Spleen (tissue), 11 donors: ENCODE data around the gene PLXNB2. TPM values are rescaled to one million over a fixed set of nuclear protein-coding genes. Genes with fewer than 3 reads are reported as not detected.

Experiments
- DNase-seq: peaks from one replicate; pipeline ENCODE4 v3.0.0-alpha.2; 2020
- H3K27ac ChIP-seq, 8 donors: fragments of 200-600 bp; sonication (generic) in 7 of 8; 1 replicate in 4 of 8; 2 replicates in 4 of 8; pipeline versions ENCODE4 v1.5.0 to v1.8.0; 2016 to 2021; ENCODE audit warnings: inconsistent platforms in 4 of 8, mild to moderate bottlenecking in 4 of 8, moderate library complexity in 1 of 8
- H3K27me3 ChIP-seq, 7 donors: fragments of 200-600 bp; sonication (generic) in 6 of 7; replicated peaks in 1 of 7; 1 replicate in 4 of 7; 2 replicates in 3 of 7; pipeline versions ENCODE4 v1.5.0 to v1.8.0; 2016 to 2021; ENCODE audit warnings: inconsistent platforms in 3 of 7, mild to moderate bottlenecking in 1 of 7
- H3K36me3 ChIP-seq, 6 donors: fragments of 200-600 bp; sonication (generic) in 5 of 6; 1 replicate in 4 of 6; 2 replicates in 2 of 6; pipeline versions ENCODE4 v1.5.0 to v1.8.0; 2016 to 2021; ENCODE audit warnings: inconsistent platforms in 2 of 6
- H3K4me1 ChIP-seq, 6 donors: fragments of 200-600 bp; sonication (generic) in 5 of 6; 1 replicate in 3 of 6; 2 replicates in 3 of 6; pipeline versions ENCODE4 v1.5.0 to v1.8.0; 2016 to 2021; ENCODE audit warnings: inconsistent platforms in 3 of 6
- H3K4me3 ChIP-seq, 8 donors: fragments of 200-600 bp; sonication (generic) in 7 of 8; 1 replicate in 4 of 8; 2 replicates in 4 of 8; pipeline versions ENCODE4 v1.5.0 to v1.8.0; 2016 to 2021; ENCODE audit warnings: inconsistent platforms in 4 of 8, mild to moderate bottlenecking in 4 of 8, moderate library complexity in 2 of 8
- H3K9me3 ChIP-seq, 8 donors: fragments of 200-600 bp; sonication (generic) in 7 of 8; 1 replicate in 4 of 8; 2 replicates in 4 of 8; pipeline versions ENCODE4 v1.5.0 to v1.8.0; 2016 to 2021; ENCODE audit warnings: inconsistent platforms in 4 of 8
- CTCF ChIP-seq, 11 experiments: fragments of 200-600 bp in 7 of 11; fragments of 450-650 bp in 4 of 11; sonication (generic) in 4 of 11; IDR thresholded peaks in 8 of 11; conservative IDR thresholded peaks in 3 of 11; 1 replicate in 7 of 11; 2 replicates in 4 of 11; pipeline versions ENCODE4 v1.4.0 to v1.8.0; 2016 to 2021; ENCODE audit warnings: antibody characterized with exemption in 11 of 11, inconsistent platforms in 4 of 11, mild to moderate bottlenecking in 1 of 11
- POLR2A ChIP-seq, 3 donors: fragments of 450-650 bp; IDR thresholded peaks; one replicate each; pipeline ENCODE4 v1.5.1; 2017; ENCODE audit warnings: antibody characterized with exemption in 3 of 3, mild to moderate bottlenecking in 1 of 3
- POLR2AphosphoS5 ChIP-seq, 3 donors: sonication (generic); formaldehyde crosslinking; IDR thresholded peaks; one replicate each; pipeline ENCODE4 v1.5.1; 2017; ENCODE audit warnings: antibody characterized with exemption in 3 of 3
- WGBS, 5 donors: extraction: QIAGEN DNeasy Blood & Tissue Kit in 3 of 5; methylation state at CpG; one replicate each; pipeline versions ENCODE4 v1.1.5 to v1.1.7; 2013 to 2018; 5-methylcytosine and 5-hydroxymethylcytosine counted together
- intact Hi-C: fragments of 100-400 bp; cut with DNase I; formaldehyde crosslinking; loops from one replicate; pipeline ENCODE4 v1.15.0; 2023; ENCODE audit warnings: low total_unique reads
- polyA plus RNA-seq, 3 donors: library from polyadenylated mRNA; stranded (reverse); fragments of 200-250 nt; gene quantifications; one replicate each; pipeline ENCODE4 v1.2.1, GENCODE V29; 2013
- total RNA-seq, 7 donors: library from RNA; depleted of rRNA in 3 of 7; stranded (reverse); fragments of >200 nt in 3 of 7; fragmentation: NEBNext Ultra II Directional in 4 of 7; extraction: Animal tissue kit (Norgen Biotek cat#: 25700) in 4 of 7; gene quantifications; one replicate each; pipeline versions ENCODE4 v1.1.0 to v1.2.1, GENCODE V29; 2016 to 2021
- donor health status: healthy with polysubstance abuse.
- donor health status: DM: no; HTN: no; CAD: no; lungs with moderate emphysema.
- donor health status: DM: no; HTN: no; CAD: no.
- donor health status: Bipolar disorder and iron deficiency.
- donor health status: healthy.
- donor health status: DM: no; HTN: no; CAD: no.
- donor health status: DM: yes; HTN: yes; CAD: no.

Gene PLXNB2
- total and polyA plus RNA-seq, 10 donors, result 41.9 to 382 (median 242) TPM

GRCh38 chr22:50296658-50297490 is 10.6 kb downstream of the PLXNB2 start:
- peaks cover 0 to 69% (median 14%) of the 10 kb centered on the region in 7 donors for H3K27me3 ChIP-seq
- no peaks in the 10 kb centered on the region for H3K9me3 ChIP-seq
- no peak for DNase-seq
- TF ChIP-seq POLR2A (IDR thresholded peaks at IDR 0.05) (no peak), CTCF (IDR thresholded peaks at IDR 0.05 in 8 of 11, conservative IDR thresholded peaks at IDR 0.05 in 3 of 11) (no peak), POLR2AphosphoS5 (IDR thresholded peaks at IDR 0.05) (peak in 2 of 3 donors; percentile 27 to 54)
- H3K4me1 ChIP-seq, result peaks cover 74 to 100% (median 96%) of the 10 kb centered on the region in 6 donors
- intact Hi-C loops, result no loop called here
- H3K27ac ChIP-seq, result peak overlapping the region; percentile 29 to 96 (median 81)
- peak overlapping the region in 2 of 8 donors; percentile 11 to 32 for H3K4me3 ChIP-seq
- 58 to 74% (median 66%) methylated on average over 18 to 29 of the region's 29 CpGs for WGBS, 5 donors
- H3K36me3 ChIP-seq, result peaks cover 0 to 11% (median 0%) of the 10 kb centered on the region in 6 donors

DNA sequence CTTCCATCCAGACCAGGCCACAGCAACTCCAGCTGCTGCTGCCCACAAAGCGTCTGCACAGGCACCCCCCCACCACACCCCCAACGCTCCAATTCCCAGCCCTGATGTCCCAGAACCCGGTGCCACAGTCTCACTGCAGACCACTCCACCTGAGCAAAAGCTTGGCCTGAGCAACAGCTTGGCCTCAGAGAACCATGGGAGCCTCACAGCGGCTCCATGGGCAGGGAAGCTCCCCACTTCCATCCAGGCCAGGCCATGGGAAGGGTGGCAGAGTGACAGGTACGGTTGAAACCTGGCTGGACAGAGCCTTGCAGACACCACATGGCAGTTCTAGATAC is 13.2 kb downstream of the PLXNB2 start:
- peaks cover 0 to 76% (median 7%) of the 10 kb centered on the region in 7 donors for H3K27me3 ChIP-seq
- intact Hi-C loops, result no loop called here
- H3K4me1 ChIP-seq, result peaks cover 62 to 100% (median 96%) of the 10 kb centered on the region in 6 donors
- H3K9me3 ChIP-seq, result no peaks in the 10 kb centered on the region
- TF ChIP-seq CTCF (IDR thresholded peaks at IDR 0.05 in 8 of 11, conservative IDR thresholded peaks at IDR 0.05 in 3 of 11) (no peak), POLR2A (IDR thresholded peaks at IDR 0.05) (no peak)
- peak overlapping the region; percentile 15 to 96 (median 76) for H3K27ac ChIP-seq
- no peak for DNase-seq
- peak overlapping the region in 4 of 8 donors; percentile 17 to 57 (median 24) for H3K4me3 ChIP-seq
- WGBS, 5 donors, result 12 to 39% (median 31%) methylated on average over 5 of the region's 5 CpGs
- H3K36me3 ChIP-seq, result peaks cover 0 to 29% (median 11%) of the 10 kb centered on the region in 6 donors

DNA sequence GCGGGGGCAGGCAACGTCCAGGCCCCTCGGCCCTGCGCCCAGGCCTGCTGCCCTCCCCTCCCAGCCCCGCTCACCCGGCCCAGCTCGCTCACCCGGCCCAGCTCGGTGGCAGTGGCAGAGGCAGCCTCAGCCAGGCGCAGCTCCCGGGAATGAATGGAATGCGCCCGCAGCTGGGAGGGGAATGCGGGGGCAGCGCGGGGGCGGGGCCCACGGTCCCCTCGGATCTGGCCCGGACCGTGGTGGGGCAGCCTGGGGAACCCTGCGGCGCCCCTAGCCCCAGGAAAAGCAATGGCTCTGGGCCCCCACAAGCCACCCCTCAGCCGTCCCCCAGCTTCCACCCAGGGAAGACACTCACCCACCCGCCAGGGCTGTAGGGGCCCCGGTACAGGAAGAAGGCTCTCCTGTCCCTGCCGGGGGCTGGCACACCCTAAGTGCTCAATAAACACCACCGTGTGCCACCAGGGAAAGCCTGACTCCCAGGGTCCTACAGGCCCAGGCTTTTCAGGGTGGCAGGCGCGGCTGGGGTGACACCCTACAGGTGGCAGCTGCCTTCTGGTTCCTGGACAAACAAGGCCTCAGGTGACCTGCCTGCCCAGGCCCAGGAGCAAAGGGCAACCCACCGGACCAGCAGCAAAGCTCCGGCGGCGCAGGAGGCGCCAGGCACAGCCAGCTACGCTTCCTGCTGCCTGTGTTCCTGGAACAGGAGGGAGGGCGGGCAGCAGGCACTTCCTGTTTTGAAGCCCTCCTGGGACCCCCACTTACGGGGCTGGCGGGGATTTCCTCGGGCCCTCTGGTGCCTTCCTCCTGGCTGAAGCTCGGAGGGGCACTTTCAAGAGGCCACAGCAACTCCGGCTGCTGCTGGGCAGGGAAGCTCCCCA is 13.8 kb downstream of the PLXNB2 start:
- 5 to 15% (median 9%) methylated on average over 18 to 42 of the region's 42 CpGs for WGBS, 5 donors
- Histone ChIP-seq H3K4me3 (peak overlapping the region in 7 of 8 donors; percentile 17 to 57 (median 23)), H3K36me3 (peaks cover 0 to 35% (median 17%) of the 10 kb centered on the region in 6 donors), H3K27ac (peak overlapping the region; percentile 42 to 96 (median 76)), H3K9me3 (no peaks in the 10 kb centered on the region), H3K27me3 (peaks cover 0 to 76% (median 7%) of the 10 kb centered on the region in 7 donors), H3K4me1 (peaks cover 56 to 100% (median 93%) of the 10 kb centered on the region in 6 donors)
- peak; percentile 69 to 85 (median 85) for TF ChIP-seq POLR2AphosphoS5 (IDR thresholded peaks at IDR 0.05)
- no peak for TF ChIP-seq POLR2A (IDR thresholded peaks at IDR 0.05)
- peak in 2 of 11 experiments; percentile 22 for TF ChIP-seq CTCF (IDR thresholded peaks at IDR 0.05 in 8 of 11, conservative IDR thresholded peaks at IDR 0.05 in 3 of 11)
- intact Hi-C loops, result no loop called here
- DNase-seq, result peak; percentile 88
